GM10248 (cell line): ENCODE results near the gene KCNH1.

Source experiments
- CTCF ChIA-PET: fragments of 300-600 bp; sonication (Branson Sonifier 250); formaldehyde crosslinking; extraction: SDS; loops from one replicate; lab custom pipeline; 2021; ENCODE audit warnings: antibody characterized with exemption; lab: Yijun Ruan, JAX
- POLR2A ChIA-PET: fragments of 350-650 bp; sonication (Branson Sonifier 250); formaldehyde crosslinking; extraction: SDS; loops from one replicate; lab custom pipeline; 2020; ENCODE audit warnings: antibody characterized with exemption; lab: Yijun Ruan, JAX
- DNase-seq: peaks from one replicate; pipeline ENCODE4 v3.0.0; 2012; ENCODE audit errors: extremely low spot score
- TF ChIP-seq, protein P1 (sequence below): IDR thresholded peaks from 2 replicates; pipeline ENCODE4 v1.5.1; 2012; ENCODE audit warnings: mild to moderate bottlenecking, low read depth; ENCODE audit errors: extremely low read depth, missing control alignments, control extremely low read depth

Gene KCNH1

DNA sequence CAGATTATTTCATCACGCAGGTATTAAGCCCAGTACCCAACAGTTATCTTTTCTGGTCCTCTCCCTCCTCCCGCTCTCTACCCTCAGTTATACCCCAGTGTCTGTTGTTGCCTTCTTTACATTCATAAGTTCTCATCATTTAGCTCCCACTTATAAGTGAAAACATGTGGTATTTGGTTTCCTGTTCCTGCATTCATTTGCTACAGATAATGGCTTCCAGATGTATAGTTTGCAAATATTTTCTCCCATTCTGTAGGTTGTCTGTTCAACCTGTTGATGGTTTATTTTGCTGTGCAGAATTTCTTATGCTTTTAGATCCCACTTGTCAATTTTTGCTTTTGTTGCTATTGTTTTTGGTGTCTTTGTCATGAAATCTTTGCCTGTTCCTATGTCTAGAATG lies 21.1 kb upstream of the KCNH1 start:
- TF ChIP-seq, protein P1, sequence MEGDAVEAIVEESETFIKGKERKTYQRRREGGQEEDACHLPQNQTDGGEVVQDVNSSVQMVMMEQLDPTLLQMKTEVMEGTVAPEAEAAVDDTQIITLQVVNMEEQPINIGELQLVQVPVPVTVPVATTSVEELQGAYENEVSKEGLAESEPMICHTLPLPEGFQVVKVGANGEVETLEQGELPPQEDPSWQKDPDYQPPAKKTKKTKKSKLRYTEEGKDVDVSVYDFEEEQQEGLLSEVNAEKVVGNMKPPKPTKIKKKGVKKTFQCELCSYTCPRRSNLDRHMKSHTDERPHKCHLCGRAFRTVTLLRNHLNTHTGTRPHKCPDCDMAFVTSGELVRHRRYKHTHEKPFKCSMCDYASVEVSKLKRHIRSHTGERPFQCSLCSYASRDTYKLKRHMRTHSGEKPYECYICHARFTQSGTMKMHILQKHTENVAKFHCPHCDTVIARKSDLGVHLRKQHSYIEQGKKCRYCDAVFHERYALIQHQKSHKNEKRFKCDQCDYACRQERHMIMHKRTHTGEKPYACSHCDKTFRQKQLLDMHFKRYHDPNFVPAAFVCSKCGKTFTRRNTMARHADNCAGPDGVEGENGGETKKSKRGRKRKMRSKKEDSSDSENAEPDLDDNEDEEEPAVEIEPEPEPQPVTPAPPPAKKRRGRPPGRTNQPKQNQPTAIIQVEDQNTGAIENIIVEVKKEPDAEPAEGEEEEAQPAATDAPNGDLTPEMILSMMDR = no peak
- POLR2A ChIA-PET = no interaction called here
- CTCF ChIA-PET = no interaction called here
- no peak for DNase-seq

DNA sequence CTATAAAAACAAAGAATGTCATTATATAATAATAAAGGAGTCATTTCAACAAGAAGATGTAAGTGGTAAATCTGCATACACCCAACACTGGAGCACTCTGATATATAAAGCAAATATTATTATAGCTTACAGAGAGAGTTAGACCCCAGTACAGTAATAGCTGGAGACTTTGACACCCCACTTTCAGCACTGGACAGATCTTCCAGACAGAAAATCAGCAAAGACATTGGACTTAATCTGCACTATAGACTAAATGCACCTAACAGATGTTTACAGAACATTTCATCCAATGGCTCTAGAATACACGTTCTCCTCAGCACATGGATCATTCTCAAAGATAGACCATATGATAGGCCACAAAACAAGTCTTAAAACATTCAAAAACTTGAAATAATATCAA lies 20.0 kb upstream of the KCNH1 start:
- TF ChIP-seq, protein P1 = no peak
- ChIA-PET POLR2A (no interaction called here), CTCF (interaction anchor here (1.6 kb wide), 1 partner anchor 8 kb away, joined by 3 read pairs; no protein-coding TSS in a partner anchor)
- DNase-seq = no peak

DNA sequence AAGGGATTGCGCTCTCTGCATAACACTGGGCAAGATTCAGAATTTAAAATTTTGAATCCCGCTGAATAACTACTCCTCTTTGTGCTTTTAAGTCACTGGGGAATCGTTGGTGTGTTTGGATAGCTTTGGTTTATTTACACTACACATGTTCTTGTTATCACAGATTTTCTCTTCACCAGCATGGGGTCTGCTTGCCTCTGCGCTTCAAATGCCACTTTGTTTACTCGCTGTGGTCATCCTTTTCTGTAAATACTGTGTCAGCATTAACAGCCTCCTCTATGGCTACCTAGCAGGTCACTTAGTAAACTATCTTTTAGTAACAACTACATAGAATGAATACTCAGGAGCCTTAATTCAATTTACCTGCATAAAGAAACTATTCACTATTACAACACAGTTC lies 14.4 kb upstream of the KCNH1 start:
- TF ChIP-seq, protein P1 = no peak
- POLR2A ChIA-PET = no interaction called here
- CTCF ChIA-PET = interaction anchor here (2.0 kb wide), 1 partner anchor 13 kb away, joined by 6 read pairs; no protein-coding TSS in a partner anchor
- no peak for DNase-seq

DNA sequence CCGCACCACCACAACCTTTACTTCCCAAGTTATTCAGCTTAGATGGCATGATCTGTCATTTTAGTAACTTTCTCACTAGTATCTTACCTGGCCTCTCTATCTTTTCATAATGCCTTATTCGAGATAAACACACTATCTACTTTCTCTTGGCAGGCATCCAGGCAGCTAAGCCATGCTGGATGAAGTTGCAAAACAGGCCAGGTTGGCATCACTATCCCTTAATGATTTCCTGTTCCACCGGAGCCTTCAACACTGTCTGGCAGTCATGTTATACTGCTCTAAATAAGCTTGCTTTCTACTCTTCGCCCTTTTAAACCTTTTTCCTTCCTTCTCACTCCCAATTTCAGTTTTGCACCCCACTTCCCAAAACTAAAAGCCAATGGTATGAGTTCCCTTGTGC lies 12.0 kb upstream of the KCNH1 start:
- DNase-seq = no peak
- POLR2A ChIA-PET = no interaction called here
- CTCF ChIA-PET = interaction anchor here (1.2 kb wide), 1 partner anchor 561 kb away, joined by 3 read pairs; no protein-coding TSS in a partner anchor
- TF ChIP-seq, protein P1 = no peak

DNA sequence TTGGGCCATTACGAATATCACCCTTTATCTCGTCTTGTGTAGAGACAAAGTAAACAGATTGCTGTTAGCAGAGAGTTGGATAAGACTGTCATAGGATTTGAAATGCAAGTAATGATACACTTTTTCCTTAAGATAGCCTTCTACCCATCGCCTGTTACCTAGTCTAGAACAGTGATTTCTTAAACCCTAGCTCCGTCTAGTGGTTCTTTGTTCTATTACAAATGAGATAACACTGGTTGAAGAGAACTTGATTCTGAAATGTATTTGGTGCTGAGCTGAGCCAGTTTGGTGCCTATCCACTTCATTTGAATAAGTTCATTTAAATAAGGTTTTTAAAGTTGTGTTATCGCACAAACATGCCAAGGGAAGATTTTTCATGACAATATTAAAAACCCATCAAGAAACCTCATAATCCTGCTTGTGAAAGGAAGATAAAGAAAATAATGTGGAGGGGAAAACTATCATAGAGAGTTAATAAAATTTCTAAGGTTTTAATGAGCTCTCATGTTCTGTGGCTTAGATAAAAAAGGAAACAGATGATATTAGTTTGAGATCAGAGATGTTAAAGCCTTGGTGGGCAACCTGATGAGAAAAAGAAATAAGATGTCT lies 1.5 kb upstream of the KCNH1 start:
- no peak for DNase-seq
- TF ChIP-seq, protein P1 = peak; percentile 48
- ChIA-PET POLR2A (no interaction called here), CTCF (interaction anchor here (0.6 to 5.4 kb wide), 12 partner anchors 9 to 736 kb away, joined by 3 to 71 read pairs (median 4); partner anchors contain the start of gene RCOR3)

DNA sequence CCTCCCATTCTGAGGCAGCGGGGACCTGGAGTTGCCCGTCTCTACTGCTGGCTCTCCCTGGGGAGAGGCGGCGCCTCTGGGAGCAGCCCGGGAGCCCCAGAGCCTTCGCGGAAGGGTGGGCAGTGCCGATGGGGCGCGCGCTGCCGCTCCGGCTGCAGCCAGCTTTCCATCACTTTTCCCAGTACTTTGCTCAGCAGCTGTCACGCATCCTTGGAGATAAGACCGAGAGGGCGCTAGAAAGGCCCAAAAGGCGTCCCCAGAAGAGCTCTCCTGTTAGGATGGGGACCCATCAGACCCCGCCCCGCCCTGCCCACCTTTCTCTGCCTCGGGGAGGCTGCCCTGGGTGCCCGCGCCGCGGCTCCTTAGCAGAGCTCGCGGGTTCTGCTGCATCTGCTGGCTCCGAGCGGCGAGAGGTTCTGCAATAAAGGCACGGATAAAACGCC lies 534 bp downstream of the KCNH1 start:
- ChIA-PET POLR2A (no interaction called here), CTCF (interaction anchor here (1.0 to 5.4 kb wide), 14 partner anchors 9 to 728 kb away, joined by 3 to 71 read pairs (median 5); no protein-coding TSS in a partner anchor)
- TF ChIP-seq, protein P1 = no peak
- no peak for DNase-seq
